Brain microvascular endothelial cell (primary cell): ENCODE data around the gene KLHL29.

Experiments used
- DNase-seq: peaks from one replicate; pipeline ENCODE4 v3.0.0-alpha.2; 2020
- H3K27ac ChIP-seq: fragments of 250-450 bp; sonication (Bioruptor Pico); 2 replicates; pipeline ENCODE4 v1.5.1; 2020; ENCODE audit warnings: mild to moderate bottlenecking, moderate library complexity
- H3K27me3 ChIP-seq: fragments of 250-450 bp; sonication (Bioruptor Pico); replicated peaks from 2 replicates; pipeline ENCODE4 v1.5.1; 2020; ENCODE audit warnings: mild to moderate bottlenecking
- H3K36me3 ChIP-seq: fragments of 250-450 bp; sonication (Bioruptor Pico); replicated peaks from 2 replicates; pipeline ENCODE4 v1.5.1; 2020; ENCODE audit warnings: mild to moderate bottlenecking
- H3K4me3 ChIP-seq: 2 replicates; pipeline ENCODE4 v1.5.1; 2011; ENCODE audit warnings: low read depth, mild to moderate bottlenecking, control low read depth, low read length, moderate library complexity
- in situ Hi-C: cut with HindIII; loops from 2 replicates; pipeline ENCODE4 v1.10.0; 2017; ENCODE audit warnings: low sequenced_read_pairs, low pct_ligation_motif_present
- TF ChIP-seq, protein P1 (sequence below): IDR thresholded peaks from 2 replicates; pipeline ENCODE4 v1.5.1; 2011; ENCODE audit warnings: low read depth, mild to moderate bottlenecking, moderate library complexity, low read length, control low read depth, inconsistent platforms; ENCODE audit errors: missing control alignments

The KLHL29 gene

DNA sequence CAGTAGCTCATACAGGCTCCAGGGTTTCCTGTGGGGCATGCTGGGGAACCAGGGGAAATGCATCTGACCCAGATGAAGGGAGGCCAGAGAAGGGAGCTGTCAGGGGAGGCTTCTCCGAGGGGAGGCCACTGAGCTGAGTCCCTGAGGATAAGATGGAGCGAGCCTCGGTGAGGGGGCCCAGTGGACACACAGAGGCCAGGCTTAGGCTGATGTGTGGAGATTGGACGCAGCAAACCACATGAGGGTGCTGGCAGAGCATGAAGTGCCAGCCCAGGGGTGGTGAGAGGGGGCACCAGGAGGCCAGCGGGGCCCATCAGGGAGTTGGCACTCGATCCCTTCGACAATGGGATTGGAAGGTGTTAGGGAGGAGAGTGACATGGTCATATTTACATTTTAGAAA lies 235.0 kb downstream of the KLHL29 start:
- TF ChIP-seq, protein P1, sequence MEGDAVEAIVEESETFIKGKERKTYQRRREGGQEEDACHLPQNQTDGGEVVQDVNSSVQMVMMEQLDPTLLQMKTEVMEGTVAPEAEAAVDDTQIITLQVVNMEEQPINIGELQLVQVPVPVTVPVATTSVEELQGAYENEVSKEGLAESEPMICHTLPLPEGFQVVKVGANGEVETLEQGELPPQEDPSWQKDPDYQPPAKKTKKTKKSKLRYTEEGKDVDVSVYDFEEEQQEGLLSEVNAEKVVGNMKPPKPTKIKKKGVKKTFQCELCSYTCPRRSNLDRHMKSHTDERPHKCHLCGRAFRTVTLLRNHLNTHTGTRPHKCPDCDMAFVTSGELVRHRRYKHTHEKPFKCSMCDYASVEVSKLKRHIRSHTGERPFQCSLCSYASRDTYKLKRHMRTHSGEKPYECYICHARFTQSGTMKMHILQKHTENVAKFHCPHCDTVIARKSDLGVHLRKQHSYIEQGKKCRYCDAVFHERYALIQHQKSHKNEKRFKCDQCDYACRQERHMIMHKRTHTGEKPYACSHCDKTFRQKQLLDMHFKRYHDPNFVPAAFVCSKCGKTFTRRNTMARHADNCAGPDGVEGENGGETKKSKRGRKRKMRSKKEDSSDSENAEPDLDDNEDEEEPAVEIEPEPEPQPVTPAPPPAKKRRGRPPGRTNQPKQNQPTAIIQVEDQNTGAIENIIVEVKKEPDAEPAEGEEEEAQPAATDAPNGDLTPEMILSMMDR = no peak
- H3K36me3 ChIP-seq = no peaks in the 10 kb centered on the region
- DNase-seq = no peak
- in situ Hi-C loops = no loop called here
- H3K4me3 ChIP-seq = no peak overlapping the region
- no peaks in the 10 kb centered on the region for H3K27me3 ChIP-seq
- no peak overlapping the region for H3K27ac ChIP-seq

DNA sequence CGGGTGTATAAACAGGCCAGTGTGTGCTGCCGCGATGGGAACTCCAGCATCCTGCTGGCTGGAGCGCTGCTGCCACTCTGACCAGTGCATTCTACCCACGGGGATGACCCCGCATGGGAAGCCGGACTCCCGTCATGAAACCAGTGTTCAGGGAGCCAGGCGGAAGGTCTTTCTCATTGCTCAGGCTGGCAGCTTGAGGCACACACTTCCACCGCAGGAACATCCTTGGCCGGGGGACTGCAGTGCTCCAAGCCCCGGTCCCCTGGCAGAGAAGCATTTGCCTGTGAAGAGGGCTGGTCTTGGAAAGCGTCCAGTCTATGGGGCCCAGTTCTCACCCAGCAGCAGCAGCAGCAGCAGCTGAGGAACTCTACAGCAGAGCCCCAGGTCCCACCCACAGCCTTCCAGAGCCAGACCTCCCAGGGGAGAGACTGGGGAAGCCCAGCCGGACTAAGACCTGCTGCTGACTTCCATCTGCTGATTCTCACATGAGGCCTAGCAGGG lies 235.9 kb downstream of the KLHL29 start:
- DNase-seq = peak; percentile 51
- H3K27ac ChIP-seq = no peak overlapping the region
- in situ Hi-C loops = no loop called here
- H3K36me3 ChIP-seq = no peaks in the 10 kb centered on the region
- H3K27me3 ChIP-seq = no peaks in the 10 kb centered on the region
- no peak overlapping the region for H3K4me3 ChIP-seq
- TF ChIP-seq, protein P1 = no peak

DNA sequence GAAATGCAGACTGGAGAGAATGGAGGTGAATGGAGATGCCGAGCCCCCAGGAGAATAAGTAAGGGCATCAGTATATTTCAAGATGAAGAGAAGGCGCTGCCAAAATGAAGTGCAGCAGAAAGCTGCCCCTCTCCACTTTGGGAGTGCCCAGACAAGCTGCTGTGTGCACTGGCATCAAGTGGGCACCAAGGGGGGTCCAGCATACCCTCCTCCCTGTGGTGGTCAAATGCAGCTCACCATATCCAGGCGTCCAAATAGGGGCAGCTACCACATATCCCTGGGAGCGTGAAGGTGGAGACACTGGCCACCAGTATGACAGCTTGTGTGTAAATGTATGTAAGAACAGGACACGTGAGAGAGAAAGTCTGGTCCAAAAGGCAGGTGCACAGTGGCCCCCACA lies 236.6 kb downstream of the KLHL29 start:
- no peaks in the 10 kb centered on the region for H3K36me3 ChIP-seq
- no peaks in the 10 kb centered on the region for H3K27me3 ChIP-seq
- in situ Hi-C loops = no loop called here
- H3K4me3 ChIP-seq = no peak overlapping the region
- TF ChIP-seq, protein P1 = no peak
- no peak overlapping the region for H3K27ac ChIP-seq
- no peak for DNase-seq

DNA sequence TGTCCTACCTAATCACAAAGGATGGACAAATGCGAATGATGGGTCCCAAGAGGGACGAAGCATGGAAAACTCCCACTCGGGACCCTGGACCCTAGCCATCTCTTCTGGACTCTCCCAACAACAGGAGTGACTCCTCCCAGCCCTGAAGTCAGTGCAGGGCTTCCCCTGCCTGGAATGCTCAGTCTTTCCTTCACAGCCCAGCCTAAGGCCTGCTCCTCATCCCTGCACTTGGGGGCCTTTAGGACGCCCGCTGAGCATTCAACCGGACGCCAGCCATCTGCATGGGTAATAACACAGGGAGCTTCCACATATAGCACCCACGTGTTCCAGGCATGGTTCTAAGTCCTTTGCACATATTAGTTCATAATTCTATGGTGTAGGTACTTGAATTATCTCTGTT lies 237.5 kb downstream of the KLHL29 start:
- no peak for DNase-seq
- TF ChIP-seq, protein P1 = no peak
- Histone ChIP-seq H3K36me3 (no peaks in the 10 kb centered on the region), H3K4me3 (no peak overlapping the region), H3K27me3 (no peaks in the 10 kb centered on the region), H3K27ac (no peak overlapping the region)
- in situ Hi-C loops = no loop called here

GRCh38 chr2:23622966-23623675 lies 238.1 kb downstream of the KLHL29 start:
- no peak overlapping the region for H3K4me3 ChIP-seq
- in situ Hi-C loops = no loop called here
- no peaks in the 10 kb centered on the region for H3K36me3 ChIP-seq
- no peaks in the 10 kb centered on the region for H3K27me3 ChIP-seq
- TF ChIP-seq, protein P1 = no peak
- DNase-seq = no peak
- no peak overlapping the region for H3K27ac ChIP-seq

GRCh38 chr2:23624378-23624777 lies 239.4 kb downstream of the KLHL29 start:
- no peaks in the 10 kb centered on the region for H3K36me3 ChIP-seq
- TF ChIP-seq, protein P1 = peak; percentile 76
- H3K27ac ChIP-seq = no peak overlapping the region
- no peaks in the 10 kb centered on the region for H3K27me3 ChIP-seq
- in situ Hi-C loops = no loop called here
- H3K4me3 ChIP-seq = no peak overlapping the region
- DNase-seq = no peak
